HG03108 (cell line): ENCODE results near the gene WDFY1.
A peak's percentile ranks its signal among the peaks of the same experiment; 100 is the strongest.

Experiments used
- ATAC-seq: cut with Tn5 transposase; IDR thresholded peaks from one replicate; pipeline ENCODE4 v1.9.1; 2021; ENCODE audit warnings: moderate library complexity; ENCODE audit not compliant: unreplicated experiment

WDFY1 gene, protein sequence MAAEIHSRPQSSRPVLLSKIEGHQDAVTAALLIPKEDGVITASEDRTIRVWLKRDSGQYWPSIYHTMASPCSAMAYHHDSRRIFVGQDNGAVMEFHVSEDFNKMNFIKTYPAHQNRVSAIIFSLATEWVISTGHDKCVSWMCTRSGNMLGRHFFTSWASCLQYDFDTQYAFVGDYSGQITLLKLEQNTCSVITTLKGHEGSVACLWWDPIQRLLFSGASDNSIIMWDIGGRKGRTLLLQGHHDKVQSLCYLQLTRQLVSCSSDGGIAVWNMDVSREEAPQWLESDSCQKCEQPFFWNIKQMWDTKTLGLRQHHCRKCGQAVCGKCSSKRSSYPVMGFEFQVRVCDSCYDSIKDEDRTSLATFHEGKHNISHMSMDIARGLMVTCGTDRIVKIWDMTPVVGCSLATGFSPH

DNA sequence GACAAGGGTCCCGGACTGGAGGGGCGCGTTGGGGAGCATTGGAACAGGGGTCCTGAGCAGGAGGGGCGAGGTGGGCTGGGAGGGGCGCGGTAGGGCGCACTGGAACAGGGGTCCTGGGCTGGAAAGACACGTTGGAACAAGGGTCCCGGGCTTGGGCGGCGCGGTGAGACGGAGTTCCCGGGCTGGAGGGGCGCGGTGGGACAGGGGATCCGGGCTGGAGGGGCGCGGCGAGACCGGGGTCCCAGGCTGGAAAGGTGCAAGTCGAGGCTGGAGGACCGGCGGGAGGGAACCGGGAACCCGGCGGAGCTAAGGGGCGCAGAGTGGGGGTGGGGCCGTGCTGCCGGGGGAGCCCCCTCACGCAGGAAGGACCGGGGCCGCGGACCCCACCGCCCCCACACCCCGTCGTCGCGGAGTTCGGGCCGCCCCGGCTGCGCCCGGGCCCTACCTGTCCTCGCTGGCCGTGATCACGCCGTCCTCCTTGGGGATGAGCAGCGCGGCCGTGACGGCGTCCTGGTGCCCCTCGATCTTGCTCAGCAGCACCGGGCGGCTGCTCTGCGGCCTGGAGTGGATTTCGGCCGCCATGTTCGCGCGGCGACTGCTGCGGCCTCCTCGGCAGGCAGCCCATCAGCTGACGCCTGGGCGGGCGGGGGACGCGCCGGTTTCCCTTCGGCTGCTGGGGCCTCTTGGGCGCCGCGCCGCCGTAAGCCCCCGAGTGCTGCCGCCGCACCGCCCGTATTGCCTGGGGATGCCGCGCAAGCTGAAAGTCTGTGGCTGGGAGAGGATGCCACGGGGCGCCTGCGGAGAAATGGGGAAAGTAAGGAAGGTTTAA, at the start of gene WDFY1:
Gene WDFY1, minus strand, starts transcription at position 633 of the 829 bp plus-strand sequence. Its CDS starts 51 bp downstream, at position 582.
- peak; percentile 81 for ATAC-seq

- ATAC-seq, result no peak
These were observed 49.5 kb upstream of the WDFY1 start for GRCh38 chr2:223994562-223995162.

GRCh38 chr2:223993634-223994232, 48.6 kb upstream of the WDFY1 start:
- peak; percentile 69 for ATAC-seq

GRCh38 chr2:223991611-223992010, 46.5 kb upstream of the WDFY1 start:
- ATAC-seq, result no peak

- no peak for ATAC-seq
These were observed 44.7 kb upstream of the WDFY1 start for GRCh38 chr2:223989856-223990232.

- no peak for ATAC-seq
These were observed 44.2 kb upstream of the WDFY1 start for GRCh38 chr2:223989206-223989855.

DNA sequence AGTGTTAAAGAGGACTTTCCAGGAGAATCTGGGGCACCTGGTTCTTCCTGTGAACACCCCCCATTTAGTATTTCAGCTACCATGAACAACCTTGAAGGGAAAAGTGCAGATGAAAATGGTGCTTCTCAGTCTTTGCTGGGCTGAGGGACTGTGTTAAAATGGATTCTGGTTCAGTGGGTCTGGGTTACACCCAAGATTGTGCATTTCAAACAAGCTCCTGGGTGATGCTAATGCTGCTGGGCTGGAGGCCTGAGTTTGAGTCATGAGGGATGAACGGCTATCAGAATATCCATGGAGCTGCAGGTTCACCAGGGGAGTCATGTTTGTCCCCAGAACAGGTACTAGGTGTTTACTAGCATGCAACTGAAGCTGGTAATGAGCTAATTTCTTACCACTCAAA, 36.1 kb upstream of the WDFY1 start:
- ATAC-seq, result no peak

GRCh38 chr2:223980803-223981202, 35.7 kb upstream of the WDFY1 start:
- no peak for ATAC-seq

DNA sequence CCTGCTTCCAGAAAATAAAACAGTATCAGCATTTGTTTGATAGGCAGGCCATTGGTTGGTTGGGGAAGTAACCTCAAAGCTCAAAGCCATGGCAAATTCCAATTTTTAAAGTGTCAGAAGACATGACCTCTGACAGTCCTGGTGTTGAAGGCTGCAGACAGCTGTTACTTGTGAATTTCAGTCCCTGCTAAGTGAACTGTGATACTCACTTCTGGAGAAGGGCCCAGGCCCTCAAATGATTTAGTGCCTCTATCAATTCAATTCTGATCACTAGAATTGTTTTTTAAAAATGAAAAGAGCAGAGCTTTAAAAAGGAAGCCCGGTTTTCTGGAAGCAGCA, 35.2 kb upstream of the WDFY1 start:
- no peak for ATAC-seq

DNA sequence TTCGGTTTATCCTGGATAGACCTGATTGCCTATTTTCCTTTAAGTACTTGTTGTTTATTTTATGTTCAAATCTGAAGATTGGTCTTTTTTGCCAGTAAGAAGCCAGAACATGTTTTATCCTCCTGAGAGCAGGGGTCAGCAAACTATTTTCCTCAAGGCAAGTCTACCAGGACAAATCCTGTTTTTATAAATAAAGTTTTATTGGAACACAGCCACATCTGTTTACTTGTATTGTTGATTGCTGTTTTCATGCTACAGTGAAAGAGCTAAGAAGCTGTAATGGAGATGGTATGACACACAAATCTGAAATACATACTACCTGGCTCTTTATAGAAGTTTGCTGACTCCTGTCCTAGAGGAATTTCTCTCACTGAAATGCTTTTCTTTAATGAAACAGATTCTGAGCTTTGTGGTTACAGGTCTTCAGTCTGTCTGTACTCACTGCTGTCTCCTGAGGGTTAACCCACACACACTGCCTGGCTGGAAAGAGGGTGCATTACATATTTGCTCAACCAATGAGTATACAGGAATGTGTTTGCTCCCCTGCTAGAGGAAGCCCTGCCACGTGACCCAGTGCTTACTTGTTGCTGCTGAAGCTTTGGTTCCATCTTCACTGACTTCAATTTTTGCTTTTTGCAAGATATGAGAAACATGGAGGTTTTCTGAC, 34.7 kb upstream of the WDFY1 start:
- no peak for ATAC-seq

DNA sequence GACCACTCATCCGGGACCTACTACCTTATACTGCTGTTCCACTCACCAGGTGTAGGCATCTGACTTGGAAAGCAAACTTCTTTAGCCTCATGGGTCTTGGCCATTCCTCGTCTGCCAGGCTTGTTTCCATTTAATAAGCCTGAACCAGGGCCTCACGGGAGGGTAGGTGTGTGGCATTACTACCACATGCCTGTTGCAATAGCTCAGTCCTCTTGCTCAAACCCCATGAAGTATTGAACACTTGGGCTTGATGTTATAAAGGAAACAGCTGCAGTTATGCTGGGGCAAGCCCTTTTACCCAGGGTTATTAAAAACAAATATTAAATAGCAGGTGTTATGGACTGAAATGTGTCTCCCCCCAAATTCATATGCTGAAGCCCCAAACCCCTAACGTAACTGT, 33.3 kb upstream of the WDFY1 start:
- no peak for ATAC-seq

DNA sequence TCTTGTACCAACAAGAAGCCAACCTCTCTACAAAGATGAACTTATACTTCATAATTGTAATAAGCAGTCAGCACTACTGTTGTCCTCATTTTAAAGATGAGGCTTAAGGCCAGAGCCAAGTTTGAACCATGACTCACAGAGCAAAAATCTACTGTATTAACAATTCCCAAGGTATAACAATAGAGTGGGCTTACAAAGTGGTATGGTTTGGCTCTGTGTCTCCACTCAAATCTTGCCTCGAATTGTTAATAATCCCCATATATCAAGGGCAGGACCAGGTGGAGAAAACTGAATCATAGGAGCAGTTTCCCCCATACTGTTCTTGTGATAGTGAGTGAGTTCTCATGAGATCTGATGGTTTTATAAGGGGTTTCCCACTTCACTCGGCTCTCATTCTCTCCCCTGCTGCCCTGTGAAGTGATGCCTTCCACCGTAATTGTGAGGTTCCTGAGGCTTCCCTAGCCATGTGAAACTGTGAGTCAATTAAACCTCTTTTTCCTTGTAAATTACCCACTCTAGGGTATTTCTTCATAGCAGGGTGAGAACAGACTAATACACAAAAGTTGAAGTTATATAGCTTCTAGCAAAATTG, 31.6 kb upstream of the WDFY1 start:
- ATAC-seq, result no peak

- ATAC-seq, result no peak
These were observed 28.5 kb upstream of the WDFY1 start for GRCh38 chr2:223973606-223974005.

GRCh38 chr2:223972656-223973102, 27.5 kb upstream of the WDFY1 start:
- no peak for ATAC-seq

- ATAC-seq, result no peak
These were observed 26.6 kb upstream of the WDFY1 start for GRCh38 chr2:223971731-223972130.

DNA sequence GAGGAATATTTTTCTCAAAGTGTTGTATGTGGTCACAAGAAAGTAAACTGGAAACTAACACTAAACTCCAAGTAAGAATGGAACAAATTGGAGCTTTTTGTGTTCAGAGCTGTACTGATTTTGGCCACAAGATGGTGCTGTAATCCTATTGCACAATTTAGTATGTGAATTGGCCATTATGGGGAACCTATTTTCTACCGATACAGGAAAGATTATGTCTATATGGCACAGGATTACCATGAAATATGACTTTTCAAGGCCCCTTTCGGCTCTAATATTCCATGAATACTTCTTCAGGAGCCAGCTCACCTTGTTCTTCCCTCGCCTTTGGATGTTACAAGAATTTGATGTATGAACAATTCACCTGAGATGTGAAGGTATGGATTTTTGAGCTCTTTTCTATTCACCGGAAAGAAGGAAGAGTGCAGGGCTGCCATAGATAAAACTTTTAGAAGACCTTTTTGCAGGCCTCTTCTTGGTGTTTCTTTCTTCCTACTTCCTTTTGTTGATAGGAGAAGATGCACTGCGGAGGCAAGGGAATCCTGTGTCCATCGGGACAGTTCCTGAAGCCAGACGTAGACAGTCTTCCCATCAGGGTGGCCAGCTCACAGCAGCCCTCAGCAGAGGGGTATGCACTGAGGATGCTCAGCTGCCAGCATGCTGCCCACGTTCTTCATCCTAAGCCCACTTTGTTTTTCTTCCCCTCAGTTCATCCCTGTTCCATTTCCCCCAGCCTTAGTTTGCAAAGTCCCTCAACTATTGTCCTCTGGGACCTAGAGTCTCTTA, 25.4 kb upstream of the WDFY1 start:
- ATAC-seq, result peak; percentile 63

- ATAC-seq, result peak; percentile 17
These were observed 24.7 kb upstream of the WDFY1 start for GRCh38 chr2:223969856-223970255.

- no peak for ATAC-seq
These were observed 24.2 kb upstream of the WDFY1 start for GRCh38 chr2:223969315-223969714.

- ATAC-seq, result no peak
These were observed 22.8 kb upstream of the WDFY1 start for GRCh38 chr2:223967981-223968380.
